GM12892 (cell line): ENCODE data around the gene NFRKB.

Source experiments
- POLR2A ChIP-seq: IDR thresholded peaks from 2 replicates; pipeline ENCODE4 v1.6.1; 2011; ENCODE audit warnings: low read depth, low read length, control low read depth
- POLR2AphosphoS5 ChIP-seq: IDR thresholded peaks from 2 replicates; pipeline ENCODE4 v1.6.1; 2011; ENCODE audit warnings: low read depth, low read length, control low read depth
- TAF1 ChIP-seq: IDR thresholded peaks from 2 replicates; pipeline ENCODE4 v1.6.1; 2011; ENCODE audit warnings: low read depth, mild to moderate bottlenecking, control low read depth, low read length, borderline replicate concordance

DNA sequence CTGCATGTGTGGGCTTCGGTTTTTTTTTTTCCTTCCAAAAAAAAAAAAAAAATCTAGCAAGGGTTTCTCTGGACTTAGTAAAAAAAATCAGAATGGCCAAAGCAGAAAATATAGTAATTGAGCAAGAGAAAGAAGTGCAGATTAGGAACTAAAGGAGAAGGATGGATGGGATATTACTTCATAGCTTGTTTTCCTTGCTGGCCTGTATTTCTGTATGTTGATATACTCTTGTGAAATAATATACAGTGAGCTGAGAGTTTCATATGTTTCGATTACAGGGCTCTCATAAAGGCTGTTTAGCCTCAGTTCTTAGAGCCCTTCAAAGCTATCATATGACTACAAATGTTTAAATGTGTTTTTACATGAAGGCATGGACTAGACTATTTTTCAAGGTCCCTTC lies 34.3 kb upstream of the NFRKB start:
- no peak for TF ChIP-seq TAF1
- no peak for TF ChIP-seq POLR2A
- no peak for TF ChIP-seq POLR2AphosphoS5
